ENCODE measurements around the gene INHBC.

DNA sequence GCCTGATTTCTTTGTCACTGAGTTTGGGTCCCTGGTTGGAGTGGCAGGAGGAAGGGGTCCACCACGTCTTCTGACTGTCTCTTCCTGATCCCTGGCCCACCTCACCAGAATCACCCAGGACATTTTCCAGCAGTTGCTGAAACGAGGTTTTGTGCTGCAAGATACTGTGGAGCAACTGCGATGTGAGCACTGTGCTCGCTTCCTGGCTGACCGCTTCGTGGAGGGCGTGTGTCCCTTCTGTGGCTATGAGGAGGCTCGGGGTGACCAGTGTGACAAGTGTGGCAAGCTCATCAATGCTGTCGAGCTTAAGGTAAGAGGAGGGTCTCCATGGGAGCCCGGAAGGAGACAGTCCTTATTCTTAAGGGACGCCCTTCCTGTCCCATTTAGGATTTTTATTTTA is 65.6 kb downstream of the INHBC start:
- TF ChIP-seq, protein P1, sequence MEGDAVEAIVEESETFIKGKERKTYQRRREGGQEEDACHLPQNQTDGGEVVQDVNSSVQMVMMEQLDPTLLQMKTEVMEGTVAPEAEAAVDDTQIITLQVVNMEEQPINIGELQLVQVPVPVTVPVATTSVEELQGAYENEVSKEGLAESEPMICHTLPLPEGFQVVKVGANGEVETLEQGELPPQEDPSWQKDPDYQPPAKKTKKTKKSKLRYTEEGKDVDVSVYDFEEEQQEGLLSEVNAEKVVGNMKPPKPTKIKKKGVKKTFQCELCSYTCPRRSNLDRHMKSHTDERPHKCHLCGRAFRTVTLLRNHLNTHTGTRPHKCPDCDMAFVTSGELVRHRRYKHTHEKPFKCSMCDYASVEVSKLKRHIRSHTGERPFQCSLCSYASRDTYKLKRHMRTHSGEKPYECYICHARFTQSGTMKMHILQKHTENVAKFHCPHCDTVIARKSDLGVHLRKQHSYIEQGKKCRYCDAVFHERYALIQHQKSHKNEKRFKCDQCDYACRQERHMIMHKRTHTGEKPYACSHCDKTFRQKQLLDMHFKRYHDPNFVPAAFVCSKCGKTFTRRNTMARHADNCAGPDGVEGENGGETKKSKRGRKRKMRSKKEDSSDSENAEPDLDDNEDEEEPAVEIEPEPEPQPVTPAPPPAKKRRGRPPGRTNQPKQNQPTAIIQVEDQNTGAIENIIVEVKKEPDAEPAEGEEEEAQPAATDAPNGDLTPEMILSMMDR (IDR thresholded peaks at IDR 0.05 in 8 of 11, conservative IDR thresholded peaks at IDR 0.05 in 3 of 11) = no peak
- TF ChIP-seq POLR2A (IDR thresholded peaks at IDR 0.05) (no peak), POLR2AphosphoS5 (IDR thresholded peaks at IDR 0.05) (no peak)

Measured in spleen (tissue), 7 donors.